Left renal pelvis (tissue), 4 donors: ENCODE results near the gene ARHGAP23. TPM values are rescaled to one million over a fixed set of nuclear protein-coding genes. Genes with fewer than 3 reads are reported as not detected.
A peak's percentile ranks its signal among the peaks of the same experiment; 100 is the strongest.
"Not testable (repeated sequence)": the region's sequence is repeated elsewhere in the genome, so short reads cannot be mapped to it uniquely, and the experiment has no call there.

Experiments used
- DNase-seq, 4 donors: peaks; one replicate each; pipeline ENCODE4 v3.0.0-alpha.2; 2013; ENCODE audit warnings: low read depth in 4 of 4, low spot score in 3 of 4
- polyA plus RNA-seq, 4 donors: library from polyadenylated mRNA; unstranded; fragments of 120-200 nt; gene quantifications; one replicate each; pipeline ENCODE4 v1.2.1, GENCODE V29; 2013; ENCODE audit not compliant: insufficient read length in 4 of 4

ARHGAP23 gene
- polyA plus RNA-seq, 4 donors, result 43.2 to 62.7 (median 57.1) TPM

DNA sequence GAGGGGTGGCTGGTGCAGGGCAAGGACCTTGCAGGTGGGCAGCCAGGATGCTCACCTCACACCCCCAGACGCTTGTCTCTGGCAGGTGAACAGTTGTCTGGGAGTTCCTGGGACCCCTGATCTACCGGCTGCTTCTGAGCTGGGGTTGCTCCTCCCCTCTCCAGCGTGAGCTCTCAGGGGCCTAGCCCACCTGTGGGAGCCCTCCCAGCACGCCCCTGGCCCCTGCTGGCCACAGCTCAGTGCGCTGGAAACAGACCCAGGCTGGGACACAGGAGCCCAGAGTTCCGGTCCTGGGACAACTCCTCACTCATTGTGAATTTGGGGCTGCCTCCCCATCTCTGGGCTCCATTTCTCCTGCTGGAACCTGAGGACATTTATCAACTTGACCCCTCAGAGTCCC lies 30.3 kb downstream of the ARHGAP23 start:
- DNase-seq, result no peak

GRCh38 chr17:38459567-38459966 lies 31.3 kb downstream of the ARHGAP23 start:
- no peak for DNase-seq

GRCh38 chr17:38460082-38460715 lies 31.9 kb downstream of the ARHGAP23 start:
- DNase-seq, result no peak

DNA sequence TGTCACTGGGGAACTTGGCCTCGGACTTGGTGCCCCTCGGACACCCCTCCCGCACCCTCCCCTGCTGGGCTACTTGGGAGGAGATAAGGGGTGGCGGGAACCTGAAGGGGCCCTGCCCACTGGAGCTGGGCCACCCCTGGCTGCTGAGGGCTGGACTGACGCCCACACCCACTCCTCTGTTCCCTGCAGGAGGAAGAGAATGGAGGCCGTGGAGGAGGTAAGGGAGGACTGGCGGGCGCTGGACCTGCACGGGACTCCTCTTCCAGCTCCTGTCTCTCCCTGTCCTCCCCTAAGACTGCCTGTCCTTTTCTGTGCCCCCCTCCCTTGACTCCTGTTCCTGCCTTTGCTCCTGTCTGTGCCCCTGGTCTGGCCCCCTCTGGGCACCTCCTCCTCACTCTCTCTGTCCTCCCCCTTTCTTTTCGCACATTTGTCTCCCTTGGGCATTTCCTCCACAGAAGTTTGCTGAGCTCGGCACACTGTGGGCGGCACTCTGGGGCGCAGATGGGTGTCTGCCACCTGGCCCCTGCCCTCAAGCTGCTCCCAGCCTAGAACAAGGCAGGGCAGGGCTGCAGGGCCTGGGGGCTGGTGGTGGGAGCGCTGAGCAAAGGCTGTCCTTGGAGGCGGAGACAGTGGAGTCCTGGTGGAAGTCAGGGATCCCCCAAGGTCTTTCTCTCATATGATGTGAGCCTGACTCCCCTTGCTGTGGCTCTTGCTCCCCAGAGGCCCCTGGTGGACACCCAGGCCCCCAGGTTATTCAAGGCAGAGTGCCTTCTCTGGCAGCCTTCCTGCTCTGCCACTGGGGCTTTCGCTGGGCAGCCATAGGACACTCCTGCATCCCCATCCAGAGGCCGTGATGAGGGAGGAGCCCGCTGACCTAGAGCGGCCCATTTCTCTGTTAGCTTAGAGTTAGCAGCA lies 32.7 kb downstream of the ARHGAP23 start:
- DNase-seq, result no peak

GRCh38 chr17:38461683-38462082 lies 33.4 kb downstream of the ARHGAP23 start:
- no peak for DNase-seq

GRCh38 chr17:38463451-38463858 lies 35.2 kb downstream of the ARHGAP23 start:
- DNase-seq, result no peak

- no peak for DNase-seq
These were observed 36.0 kb downstream of the ARHGAP23 start for GRCh38 chr17:38464251-38464722.

DNA sequence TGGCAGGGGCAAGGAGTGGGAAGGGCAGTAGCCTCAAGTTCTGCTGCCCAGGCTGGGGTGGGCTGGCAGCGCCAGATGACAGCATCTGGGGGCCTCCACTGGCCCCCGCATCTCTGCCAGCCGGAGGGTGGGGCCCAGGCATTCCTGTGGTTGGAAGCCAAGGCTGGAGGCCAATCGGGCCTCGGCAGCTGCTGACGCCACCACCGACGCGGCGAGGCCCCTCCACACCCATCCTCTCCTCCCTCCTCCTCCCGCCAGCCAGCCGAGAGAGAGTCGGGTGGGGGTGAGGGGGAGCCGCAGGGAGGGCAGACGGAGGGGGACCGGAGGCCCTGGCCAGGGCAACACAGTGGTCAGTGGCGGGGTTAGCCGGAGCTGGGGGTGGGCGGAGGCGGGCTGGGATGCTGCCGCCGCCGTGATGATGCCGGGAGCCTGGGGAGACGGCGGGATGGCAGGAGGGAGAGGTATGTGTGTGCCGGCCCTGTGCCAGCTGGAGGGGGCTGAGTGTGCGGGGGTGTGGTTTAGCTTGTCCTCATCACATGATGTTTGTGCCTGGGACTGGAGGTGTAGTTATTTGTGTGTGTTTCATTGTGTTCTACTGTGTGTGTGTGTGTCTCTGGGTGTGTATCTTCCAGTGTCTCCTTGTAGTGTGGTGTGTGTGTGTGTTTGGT lies 36.6 kb downstream of the ARHGAP23 start:
- peak in 2 of 4 donors; percentile 53 to 68 for DNase-seq

DNA sequence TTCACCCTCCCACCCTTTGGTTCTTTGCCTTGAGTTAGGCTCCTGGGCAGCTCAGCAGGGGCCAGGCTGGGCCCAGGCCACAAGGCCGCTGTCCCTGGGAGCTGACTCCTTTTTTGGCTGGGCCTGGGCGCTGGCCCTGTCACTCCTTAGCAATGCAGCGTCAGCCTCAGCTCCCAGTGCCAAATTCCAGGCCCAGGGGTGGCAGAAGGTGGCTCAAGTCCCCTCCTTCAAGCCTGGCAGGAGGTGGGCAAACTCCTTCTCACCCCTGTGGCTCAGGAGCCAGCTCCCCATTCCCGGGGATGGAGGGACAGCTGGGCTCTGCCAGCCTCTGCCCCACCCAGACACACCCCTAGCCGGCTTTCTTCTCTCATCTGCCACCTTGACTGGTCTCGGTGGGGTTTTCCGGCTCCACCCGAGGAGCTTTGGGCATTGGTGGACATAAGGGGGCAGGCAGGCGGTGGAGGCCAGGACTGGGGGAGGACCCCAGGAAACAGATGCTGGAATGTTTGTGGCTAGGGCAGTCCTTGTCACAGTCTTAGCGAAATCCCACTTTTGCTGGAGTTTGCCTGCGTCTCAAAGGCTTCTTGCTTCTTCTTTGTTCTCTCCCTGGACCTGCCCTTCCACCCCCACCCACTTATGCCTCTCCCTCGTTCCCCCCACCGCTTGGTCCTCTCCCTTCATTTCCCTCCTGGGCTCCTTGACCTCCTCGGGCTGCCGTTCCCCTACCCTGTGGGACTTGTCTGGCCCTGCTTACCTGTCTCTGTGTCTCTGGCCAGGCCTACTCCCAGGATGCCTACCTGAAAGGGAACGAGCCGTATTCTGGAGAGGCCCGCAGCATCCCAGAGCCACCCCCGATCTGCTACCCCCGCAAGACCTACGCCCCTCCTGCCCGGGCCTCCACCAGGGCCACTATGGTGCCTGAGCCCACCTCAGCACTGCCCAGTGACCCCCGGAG lies 37.4 kb downstream of the ARHGAP23 start:
- DNase-seq, result no peak

GRCh38 chr17:38466346-38467315 lies 38.4 kb downstream of the ARHGAP23 start:
- no peak for DNase-seq

DNA sequence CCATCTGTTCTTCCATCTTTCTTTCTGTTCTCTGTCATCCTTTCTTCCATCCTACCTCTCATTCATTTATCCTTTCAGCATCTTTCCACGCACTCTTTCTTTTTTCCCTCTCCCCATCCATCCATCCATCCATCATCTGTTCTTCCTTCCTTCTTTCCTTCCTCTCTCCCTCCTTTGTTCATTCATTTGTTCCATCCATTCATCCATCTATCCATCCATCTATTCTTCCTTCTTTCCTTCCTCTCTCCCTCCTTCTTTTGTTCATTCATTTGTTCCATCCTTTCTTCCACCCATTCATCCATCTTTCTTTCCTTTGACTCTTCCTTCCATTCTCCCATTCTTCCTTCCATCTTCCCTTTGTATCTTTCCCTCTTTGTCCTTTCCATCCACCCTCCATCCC lies 39.2 kb downstream of the ARHGAP23 start:
- no peak for DNase-seq

DNA sequence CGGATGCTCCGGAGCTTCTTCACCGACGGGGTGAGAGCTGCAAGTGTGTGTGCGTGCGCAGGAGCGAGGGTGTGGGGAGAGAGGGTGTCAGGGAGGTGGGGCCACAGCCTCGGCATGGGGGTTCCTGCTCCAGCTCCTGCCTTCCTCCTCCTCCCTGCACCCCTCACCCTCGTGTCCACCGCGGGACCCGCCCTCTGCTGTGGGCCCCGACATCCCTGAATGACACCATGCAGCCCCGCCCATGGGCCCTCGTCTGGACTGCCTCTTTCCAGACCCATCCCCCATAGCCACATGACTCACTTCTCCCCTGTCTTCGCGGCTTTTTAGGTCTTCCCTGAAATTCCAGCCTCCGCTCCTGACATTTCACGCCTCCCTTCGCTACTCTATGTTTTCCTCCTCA lies 41.6 kb downstream of the ARHGAP23 start:
- DNase-seq, result no peak

GRCh38 chr17:38471253-38471652 lies 43.0 kb downstream of the ARHGAP23 start:
- DNase-seq, result not testable (repeated sequence)

GRCh38 chr17:38474666-38475065 lies 46.4 kb downstream of the ARHGAP23 start:
- DNase-seq, result not testable (repeated sequence)

DNA sequence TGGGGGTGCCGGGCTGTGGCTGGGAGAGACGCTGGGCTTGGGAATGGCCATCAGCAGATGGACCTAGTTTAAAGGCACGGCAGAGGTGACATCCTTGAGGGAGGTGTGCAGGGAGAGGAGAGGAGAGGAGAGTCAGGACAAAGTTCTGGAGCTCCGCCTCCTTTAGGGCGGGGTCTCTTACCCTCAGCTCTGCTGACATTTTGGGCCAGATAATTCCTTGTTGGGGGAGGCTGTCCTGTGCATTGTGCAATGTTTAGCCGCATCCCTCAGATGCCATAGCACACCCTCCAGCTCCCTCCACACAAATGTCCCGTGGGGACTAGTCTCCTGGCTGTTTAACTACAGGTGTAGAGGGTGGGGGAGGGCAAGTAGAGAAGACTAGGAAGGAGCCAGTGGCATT lies 48.3 kb downstream of the ARHGAP23 start:
- no peak for DNase-seq

GRCh38 chr17:38477417-38477816 lies 49.2 kb downstream of the ARHGAP23 start:
- DNase-seq, result not testable (repeated sequence)

DNA sequence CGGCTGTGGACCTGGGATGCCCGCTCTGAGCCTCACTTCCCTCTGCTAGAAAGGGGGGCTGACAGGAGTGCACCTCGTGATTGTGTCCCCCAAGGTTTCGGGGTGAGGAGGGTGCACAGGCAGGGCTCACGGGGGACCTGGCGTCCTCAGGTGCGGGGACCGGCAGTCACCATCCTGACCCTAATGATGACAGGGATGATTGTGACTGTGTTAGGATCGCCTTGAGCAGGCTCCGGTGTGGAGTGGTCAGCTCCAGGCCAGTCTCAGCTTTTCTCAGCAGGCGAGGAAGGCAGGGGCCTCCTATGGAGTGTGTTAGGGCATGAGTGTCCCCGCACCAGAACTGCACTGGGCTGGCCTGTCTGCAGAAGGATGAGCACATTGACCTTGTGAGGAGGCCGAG lies 49.7 kb downstream of the ARHGAP23 start:
- DNase-seq, result not testable (repeated sequence)

GRCh38 chr17:38478667-38479066 lies 50.4 kb downstream of the ARHGAP23 start:
- DNase-seq, result not testable (repeated sequence)
